GM12873 (cell line): Measurements from ENCODE around the gene TSR3.

Source experiments
- TF ChIP-seq, protein P1 (sequence below): IDR thresholded peaks from 2 replicates; pipeline ENCODE4 v1.5.1; 2012; ENCODE audit warnings: low read depth, mild to moderate bottlenecking, moderate library complexity, low read length, control low read depth; ENCODE audit not compliant: insufficient read depth; ENCODE audit errors: missing control alignments

TSR3 gene

GRCh38 chr16:1356061-1356900 is 4.6 kb upstream of the TSR3 start:
- TF ChIP-seq, protein P1, sequence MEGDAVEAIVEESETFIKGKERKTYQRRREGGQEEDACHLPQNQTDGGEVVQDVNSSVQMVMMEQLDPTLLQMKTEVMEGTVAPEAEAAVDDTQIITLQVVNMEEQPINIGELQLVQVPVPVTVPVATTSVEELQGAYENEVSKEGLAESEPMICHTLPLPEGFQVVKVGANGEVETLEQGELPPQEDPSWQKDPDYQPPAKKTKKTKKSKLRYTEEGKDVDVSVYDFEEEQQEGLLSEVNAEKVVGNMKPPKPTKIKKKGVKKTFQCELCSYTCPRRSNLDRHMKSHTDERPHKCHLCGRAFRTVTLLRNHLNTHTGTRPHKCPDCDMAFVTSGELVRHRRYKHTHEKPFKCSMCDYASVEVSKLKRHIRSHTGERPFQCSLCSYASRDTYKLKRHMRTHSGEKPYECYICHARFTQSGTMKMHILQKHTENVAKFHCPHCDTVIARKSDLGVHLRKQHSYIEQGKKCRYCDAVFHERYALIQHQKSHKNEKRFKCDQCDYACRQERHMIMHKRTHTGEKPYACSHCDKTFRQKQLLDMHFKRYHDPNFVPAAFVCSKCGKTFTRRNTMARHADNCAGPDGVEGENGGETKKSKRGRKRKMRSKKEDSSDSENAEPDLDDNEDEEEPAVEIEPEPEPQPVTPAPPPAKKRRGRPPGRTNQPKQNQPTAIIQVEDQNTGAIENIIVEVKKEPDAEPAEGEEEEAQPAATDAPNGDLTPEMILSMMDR, result no peak

DNA sequence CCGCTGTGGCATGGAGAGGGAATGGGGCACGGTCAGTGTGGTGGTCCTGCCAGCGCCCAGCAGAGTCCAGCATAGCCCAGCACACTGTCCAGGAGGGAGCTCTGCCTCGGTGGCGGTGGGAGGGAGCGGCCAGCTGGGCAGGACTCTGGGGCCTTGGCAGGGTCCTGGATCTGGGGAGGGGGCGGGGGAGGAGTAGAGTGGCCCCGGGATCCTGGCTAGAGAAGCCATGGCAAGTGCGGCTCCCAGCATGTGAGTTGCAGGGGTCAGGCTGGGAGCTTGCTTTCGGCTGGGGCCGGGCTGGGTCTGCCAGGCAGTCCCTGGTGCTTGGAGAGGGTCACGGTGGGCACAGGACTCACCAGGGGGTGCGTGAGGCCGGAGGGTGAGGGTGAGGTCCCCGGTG is 3.9 kb upstream of the TSR3 start:
- TF ChIP-seq, protein P1, result no peak

DNA sequence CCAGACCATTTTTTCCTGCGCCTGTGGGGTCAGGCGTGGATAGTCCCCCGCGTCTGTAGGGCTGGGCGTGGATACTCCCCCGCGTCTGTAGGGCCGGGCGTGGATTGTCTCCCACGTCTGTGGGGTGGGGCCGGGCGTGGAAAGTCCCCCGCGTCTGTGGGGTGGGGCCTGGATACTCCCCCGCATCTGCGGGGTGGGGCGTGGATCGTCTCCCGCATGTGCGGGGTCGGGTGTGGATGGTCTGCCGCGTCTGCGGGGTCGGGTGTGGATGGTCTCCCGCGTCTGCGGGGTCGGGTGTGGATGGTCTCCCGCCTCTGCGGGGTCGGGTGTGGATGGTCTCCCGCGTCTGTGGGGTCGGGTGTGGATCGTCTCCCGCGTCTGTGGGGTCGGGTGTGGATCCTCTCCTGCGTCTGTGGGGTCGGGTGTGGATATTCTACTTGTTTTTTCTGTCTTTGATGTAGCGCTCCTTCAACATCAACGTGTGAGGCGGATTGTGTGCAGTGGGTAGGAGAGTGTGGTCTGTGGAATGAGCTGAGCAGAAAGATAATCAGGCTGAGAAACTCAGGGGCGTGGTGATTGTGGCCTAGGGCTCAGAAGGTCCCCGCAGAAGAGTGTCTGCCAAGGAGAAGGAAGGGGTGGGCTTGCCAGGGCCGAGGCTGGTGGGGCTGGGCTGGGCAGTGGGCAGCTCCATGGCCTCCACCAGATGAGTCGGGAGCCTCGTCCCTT is 3.3 kb upstream of the TSR3 start:
- TF ChIP-seq, protein P1, result no peak

DNA sequence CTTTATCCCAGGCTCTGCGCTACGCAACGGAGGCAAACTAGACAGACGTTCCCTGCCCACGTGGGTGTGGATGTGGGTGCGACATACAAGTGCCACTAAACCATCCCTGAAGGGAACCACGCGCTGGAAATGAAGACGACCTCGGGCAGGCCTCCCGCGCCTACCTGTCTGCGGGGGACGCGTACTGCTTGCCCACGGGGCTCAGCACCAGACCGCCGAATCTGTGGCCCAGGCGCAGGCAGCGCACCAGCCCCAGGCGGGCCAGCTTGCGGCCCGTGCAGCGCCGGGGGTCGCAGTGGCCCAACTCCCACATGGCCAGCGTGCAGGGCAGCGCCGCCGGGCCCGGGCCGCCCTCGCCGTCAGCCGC is 480 bp downstream of the TSR3 start:
- TF ChIP-seq, protein P1, result no peak

DNA sequence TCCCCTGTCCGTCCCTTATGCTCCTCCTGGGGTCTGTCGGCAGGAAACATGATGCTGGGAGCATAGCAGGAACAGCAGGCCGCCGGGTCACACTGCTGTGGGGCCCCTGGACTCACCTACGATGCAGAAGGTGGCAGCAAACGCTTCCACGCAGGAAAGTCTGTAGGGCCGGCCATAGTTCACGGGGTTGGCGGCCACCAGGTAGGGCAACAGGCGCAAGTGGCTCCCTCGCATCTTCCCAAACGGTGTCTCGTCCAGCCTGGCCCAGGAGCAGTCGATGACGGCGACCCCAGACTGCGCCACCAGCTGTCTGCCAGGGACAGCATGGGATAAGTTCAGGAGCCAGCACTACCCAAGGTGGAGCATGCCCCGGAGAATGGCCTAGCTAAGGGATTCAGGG is 987 bp downstream of the TSR3 start:
- TF ChIP-seq, protein P1, result no peak

DNA sequence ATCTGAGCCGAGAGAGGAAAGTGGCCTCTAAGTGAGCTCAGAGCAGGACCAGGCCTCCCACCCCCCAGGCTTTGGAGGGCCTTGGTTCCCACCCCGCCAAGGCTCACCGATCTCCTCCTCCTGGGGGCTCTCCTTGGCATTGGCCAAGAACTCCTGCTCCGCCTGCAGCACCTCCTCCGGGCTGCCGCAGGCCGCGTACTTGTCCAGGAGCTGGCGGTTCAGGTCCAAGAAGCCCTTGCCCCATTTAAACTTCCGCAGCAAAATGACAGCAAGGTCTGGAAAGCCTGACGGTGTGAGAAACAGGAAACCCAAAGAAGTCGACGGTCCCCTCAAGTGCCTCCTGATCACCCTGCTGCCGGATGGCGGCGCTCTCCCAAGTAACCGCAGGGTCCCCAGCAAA is 1.7 kb downstream of the TSR3 start:
- TF ChIP-seq, protein P1, result no peak

- TF ChIP-seq, protein P1, result no peak
These were observed 2.3 kb downstream of the TSR3 start for GRCh38 chr16:1349351-1349750.
